WTC11 (cell line): ENCODE measurements around the gene KDM1A. TPM values are rescaled to one million over a fixed set of nuclear protein-coding genes. Genes with fewer than 3 reads are reported as not detected.

ENCODE experiments used
- ATAC-seq: fragments of 200-7000 bp; cut with Tn5 transposase; 2 replicates; pipeline ENCODE4 v1.10.0; 2021; ENCODE audit warnings: mild to moderate bottlenecking, moderate library complexity
- CTCF ChIA-PET: fragments of 300-600 bp; sonication (Branson Sonifier 250); formaldehyde crosslinking; loops from one replicate; lab custom pipeline; 2021; ENCODE audit warnings: antibody characterized with exemption; lab: Charles Lee
- POLR2A ChIA-PET: fragments of 350-600 bp; sonication (Branson Sonifier 250); formaldehyde crosslinking; loops from one replicate; lab custom pipeline; 2021; ENCODE audit warnings: antibody characterized with exemption; lab: Charles Lee
- DNase-seq: peaks from one replicate; pipeline ENCODE4 v3.0.0; 2021; ENCODE audit warnings: low spot score
- H3K27ac Mint-ChIP-seq: 2 replicates; pipeline ENCODE4 v1.8.0; 2021; ENCODE audit warnings: mixed read lengths
- H3K27me3 Mint-ChIP-seq: 2 replicates; pipeline ENCODE4 v1.8.0; 2021; ENCODE audit warnings: low read depth, mild to moderate bottlenecking, moderate library complexity, mixed read lengths
- H3K36me3 Mint-ChIP-seq: 2 replicates; pipeline ENCODE4 v1.8.0; 2021; ENCODE audit warnings: mixed read lengths
- H3K4me1 Mint-ChIP-seq: 2 replicates; pipeline ENCODE4 v1.8.0; 2022; ENCODE audit warnings: mixed read lengths
- H3K4me3 Mint-ChIP-seq: 2 replicates; pipeline ENCODE4 v1.8.0; 2021; ENCODE audit warnings: mild to moderate bottlenecking, moderate library complexity, mixed read lengths
- H3K9me3 Mint-ChIP-seq: 2 replicates; pipeline ENCODE4 v1.8.0; 2021; ENCODE audit warnings: mixed read lengths
- EMX1 ChIP-seq: fragments of 250-450 bp; sonication (Bioruptor Pico); IDR thresholded peaks from 2 replicates; pipeline ENCODE4 v1.8.0; 2021; ENCODE audit warnings: mild to moderate bottlenecking
- FOXK1 ChIP-seq: sonication (generic); formaldehyde crosslinking; IDR thresholded peaks from 2 replicates; pipeline ENCODE4 v1.8.0; 2022; ENCODE audit warnings: mild to moderate bottlenecking, moderate library complexity, missing genetic modification reagents
- JAZF1 ChIP-seq: fragments of 250-450 bp; sonication (Bioruptor Pico); IDR thresholded peaks from 2 replicates; pipeline ENCODE4 v1.9.0; 2021; ENCODE audit warnings: moderate library complexity, mild to moderate bottlenecking, inconsistent platforms
- JUN ChIP-seq: sonication (generic); formaldehyde crosslinking; IDR thresholded peaks from 2 replicates; pipeline ENCODE4 v1.8.0; 2023; ENCODE audit warnings: mild to moderate bottlenecking, missing genetic modification reagents
- KAT7 ChIP-seq: sonication (generic); formaldehyde crosslinking; IDR thresholded peaks from 2 replicates; pipeline ENCODE4 v1.8.1; 2023; ENCODE audit warnings: missing genetic modification reagents, mild to moderate bottlenecking, borderline replicate concordance
- OVOL2 ChIP-seq: fragments of 250-450 bp; sonication (Bioruptor Pico); IDR thresholded peaks from 2 replicates; pipeline ENCODE4 v1.9.0; 2021; ENCODE audit warnings: mild to moderate bottlenecking, borderline replicate concordance
- ZNF423 ChIP-seq: fragments of 250-450 bp; sonication (Bioruptor Pico); IDR thresholded peaks from 2 replicates; pipeline ENCODE4 v2.1.2; 2022; ENCODE audit warnings: mild to moderate bottlenecking, moderate library complexity
- total RNA-seq: library from RNA; stranded (reverse); gene quantifications from 3 replicates; pipeline ENCODE4 v1.2.3, GENCODE V29; 2021
- TF ChIP-seq, protein P1 (sequence below): fragments of 250-450 bp; sonication (Bioruptor Pico); IDR thresholded peaks from 2 replicates; pipeline ENCODE4 v2.1.2; 2022; ENCODE audit warnings: mild to moderate bottlenecking, moderate library complexity
- TF ChIP-seq, protein P2 (sequence below): sonication (generic); formaldehyde crosslinking; IDR thresholded peaks from 2 replicates; pipeline ENCODE4 v1.8.1; 2023; ENCODE audit warnings: mild to moderate bottlenecking, moderate library complexity, missing genetic modification reagents
- TF ChIP-seq, protein P3 (sequence below): sonication (generic); formaldehyde crosslinking; IDR thresholded peaks from 2 replicates; pipeline ENCODE4 v1.8.1; 2022; ENCODE audit warnings: low read depth, missing genetic modification reagents, borderline replicate concordance
- TF ChIP-seq, protein P4 (sequence below): sonication (generic); formaldehyde crosslinking; IDR thresholded peaks from 2 replicates; pipeline ENCODE4 v1.8.1; 2023; ENCODE audit warnings: mild to moderate bottlenecking, missing genetic modification reagents, borderline replicate concordance

KDM1A gene
- total RNA-seq, 1 experiment from 2014 or later = 226 TPM

DNA sequence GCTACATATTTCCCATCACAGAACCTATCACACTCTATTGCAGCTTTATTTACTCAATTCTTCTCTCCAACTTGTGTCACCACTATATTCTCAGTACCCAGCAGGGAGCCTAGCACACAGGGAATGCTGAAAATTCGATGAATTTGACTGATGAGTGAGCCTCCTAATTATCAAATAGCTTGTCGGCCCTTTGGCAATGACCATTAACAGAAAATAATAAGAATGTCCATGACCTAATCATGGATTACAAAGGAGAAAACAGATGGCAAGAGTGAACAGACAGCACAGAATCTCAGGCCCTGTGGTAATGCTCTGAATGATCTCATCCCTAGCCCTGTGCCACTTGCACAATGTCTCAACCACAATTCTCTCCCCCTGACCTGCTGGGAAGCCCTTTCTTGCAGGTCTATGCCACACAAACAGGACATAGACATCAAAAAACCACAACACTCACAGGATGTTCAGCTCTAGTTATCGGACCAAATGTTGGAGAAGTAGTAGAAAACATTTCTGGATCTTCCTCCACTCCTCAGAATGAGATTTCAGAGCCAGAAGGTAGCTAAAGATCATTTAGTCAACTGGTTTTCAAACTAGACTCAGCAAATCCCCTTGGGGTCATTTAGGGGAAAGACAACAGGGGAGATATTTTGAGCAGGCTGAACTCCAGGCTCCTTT is 80.9 kb downstream of the KDM1A start:
- ATAC-seq = no peak; the same call in 1 of the 2 replicates
- no peak overlapping the region for H3K4me3 Mint-ChIP-seq
- CTCF ChIA-PET = interaction anchor here (0.7 to 5.5 kb wide), 10 partner anchors 15 to 557 kb away, joined by 3 to 156 read pairs (median 4); partner anchors contain the start of gene HTR1D
- TF ChIP-seq, protein P1, sequence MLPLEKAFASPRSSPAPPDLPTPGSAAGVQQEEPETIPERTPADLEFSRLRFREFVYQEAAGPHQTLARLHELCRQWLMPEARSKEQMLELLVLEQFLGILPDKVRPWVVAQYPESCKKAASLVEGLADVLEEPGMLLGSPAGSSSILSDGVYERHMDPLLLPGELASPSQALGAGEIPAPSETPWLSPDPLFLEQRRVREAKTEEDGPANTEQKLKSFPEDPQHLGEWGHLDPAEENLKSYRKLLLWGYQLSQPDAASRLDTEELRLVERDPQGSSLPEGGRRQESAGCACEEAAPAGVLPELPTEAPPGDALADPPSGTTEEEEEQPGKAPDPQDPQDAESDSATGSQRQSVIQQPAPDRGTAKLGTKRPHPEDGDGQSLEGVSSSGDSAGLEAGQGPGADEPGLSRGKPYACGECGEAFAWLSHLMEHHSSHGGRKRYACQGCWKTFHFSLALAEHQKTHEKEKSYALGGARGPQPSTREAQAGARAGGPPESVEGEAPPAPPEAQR (CRISPR knock-in tag) = no peak
- TF ChIP-seq, protein P2, sequence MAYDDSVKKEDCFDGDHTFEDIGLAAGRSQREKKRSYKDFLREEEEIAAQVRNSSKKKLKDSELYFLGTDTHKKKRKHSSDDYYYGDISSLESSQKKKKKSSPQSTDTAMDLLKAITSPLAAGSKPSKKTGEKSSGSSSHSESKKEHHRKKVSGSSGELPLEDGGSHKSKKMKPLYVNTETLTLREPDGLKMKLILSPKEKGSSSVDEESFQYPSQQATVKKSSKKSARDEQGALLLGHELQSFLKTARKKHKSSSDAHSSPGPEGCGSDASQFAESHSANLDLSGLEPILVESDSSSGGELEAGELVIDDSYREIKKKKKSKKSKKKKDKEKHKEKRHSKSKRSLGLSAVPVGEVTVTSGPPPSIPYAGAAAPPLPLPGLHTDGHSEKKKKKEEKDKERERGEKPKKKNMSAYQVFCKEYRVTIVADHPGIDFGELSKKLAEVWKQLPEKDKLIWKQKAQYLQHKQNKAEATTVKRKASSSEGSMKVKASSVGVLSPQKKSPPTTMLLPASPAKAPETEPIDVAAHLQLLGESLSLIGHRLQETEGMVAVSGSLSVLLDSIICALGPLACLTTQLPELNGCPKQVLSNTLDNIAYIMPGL (CRISPR knock-in tag) = no peak
- no peak for TF ChIP-seq ZNF423
- no peak for TF ChIP-seq FOXK1 (CRISPR knock-in tag)
- DNase-seq = no peak
- peak overlapping the region; percentile 77 for H3K27ac Mint-ChIP-seq
- H3K9me3 Mint-ChIP-seq = no peaks in the 10 kb centered on the region
- H3K27me3 Mint-ChIP-seq = no peaks in the 10 kb centered on the region
- peaks cover 38% of the 10 kb centered on the region for H3K4me1 Mint-ChIP-seq
- peaks cover 6% of the 10 kb centered on the region; the same call in 1 of the 2 replicates for H3K36me3 Mint-ChIP-seq
- POLR2A ChIA-PET = no interaction called here

DNA sequence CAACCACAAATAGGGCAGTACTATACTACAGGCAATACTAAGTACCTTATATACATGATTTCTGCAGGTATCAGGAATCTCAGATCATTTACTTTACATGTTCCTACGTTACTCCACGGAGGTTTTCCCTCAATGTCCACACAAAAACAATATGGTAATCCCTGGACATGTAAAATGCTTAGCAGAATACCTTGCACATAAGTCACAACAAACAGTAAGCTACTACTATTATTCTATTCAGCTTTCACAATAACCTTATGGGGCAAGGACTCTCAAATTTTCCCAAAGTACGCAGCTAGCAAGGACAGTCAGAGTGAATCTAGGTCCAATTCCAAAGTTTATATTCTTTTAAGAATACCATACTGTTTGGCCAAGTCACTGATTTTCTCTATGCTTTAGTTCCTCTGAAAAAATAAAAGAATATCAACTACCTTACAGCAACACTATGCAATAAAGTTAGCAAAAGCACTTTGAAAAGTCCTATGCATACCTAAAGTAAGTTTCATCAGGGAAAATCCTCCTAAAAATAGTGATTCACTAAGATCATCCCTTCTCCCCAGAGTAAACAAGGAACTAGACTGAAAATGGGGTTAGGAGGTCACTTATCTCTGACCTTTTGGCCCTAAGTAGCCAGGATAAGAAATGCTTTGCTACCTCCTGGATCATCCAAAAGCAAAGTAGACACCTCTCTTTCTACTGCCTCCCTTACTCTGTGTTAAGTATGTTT is 82.0 kb downstream of the KDM1A start:
- ChIA-PET CTCF (interaction anchor here (0.8 to 5.5 kb wide), 7 partner anchors 16 to 438 kb away, joined by 3 to 156 read pairs (median 5); no protein-coding TSS in a partner anchor), POLR2A (no interaction called here)
- TF ChIP-seq JUN (CRISPR knock-in tag) (no peak), KAT7 (CRISPR knock-in tag) (no peak), FOXK1 (CRISPR knock-in tag) (no peak), EMX1 (CRISPR knock-in tag) (no peak), OVOL2 (CRISPR knock-in tag) (no peak), JAZF1 (CRISPR knock-in tag) (no peak)
- TF ChIP-seq, protein P3, sequence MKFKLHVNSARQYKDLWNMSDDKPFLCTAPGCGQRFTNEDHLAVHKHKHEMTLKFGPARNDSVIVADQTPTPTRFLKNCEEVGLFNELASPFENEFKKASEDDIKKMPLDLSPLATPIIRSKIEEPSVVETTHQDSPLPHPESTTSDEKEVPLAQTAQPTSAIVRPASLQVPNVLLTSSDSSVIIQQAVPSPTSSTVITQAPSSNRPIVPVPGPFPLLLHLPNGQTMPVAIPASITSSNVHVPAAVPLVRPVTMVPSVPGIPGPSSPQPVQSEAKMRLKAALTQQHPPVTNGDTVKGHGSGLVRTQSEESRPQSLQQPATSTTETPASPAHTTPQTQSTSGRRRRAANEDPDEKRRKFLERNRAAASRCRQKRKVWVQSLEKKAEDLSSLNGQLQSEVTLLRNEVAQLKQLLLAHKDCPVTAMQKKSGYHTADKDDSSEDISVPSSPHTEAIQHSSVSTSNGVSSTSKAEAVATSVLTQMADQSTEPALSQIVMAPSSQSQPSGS (CRISPR knock-in tag) = no peak
- TF ChIP-seq, protein P4, sequence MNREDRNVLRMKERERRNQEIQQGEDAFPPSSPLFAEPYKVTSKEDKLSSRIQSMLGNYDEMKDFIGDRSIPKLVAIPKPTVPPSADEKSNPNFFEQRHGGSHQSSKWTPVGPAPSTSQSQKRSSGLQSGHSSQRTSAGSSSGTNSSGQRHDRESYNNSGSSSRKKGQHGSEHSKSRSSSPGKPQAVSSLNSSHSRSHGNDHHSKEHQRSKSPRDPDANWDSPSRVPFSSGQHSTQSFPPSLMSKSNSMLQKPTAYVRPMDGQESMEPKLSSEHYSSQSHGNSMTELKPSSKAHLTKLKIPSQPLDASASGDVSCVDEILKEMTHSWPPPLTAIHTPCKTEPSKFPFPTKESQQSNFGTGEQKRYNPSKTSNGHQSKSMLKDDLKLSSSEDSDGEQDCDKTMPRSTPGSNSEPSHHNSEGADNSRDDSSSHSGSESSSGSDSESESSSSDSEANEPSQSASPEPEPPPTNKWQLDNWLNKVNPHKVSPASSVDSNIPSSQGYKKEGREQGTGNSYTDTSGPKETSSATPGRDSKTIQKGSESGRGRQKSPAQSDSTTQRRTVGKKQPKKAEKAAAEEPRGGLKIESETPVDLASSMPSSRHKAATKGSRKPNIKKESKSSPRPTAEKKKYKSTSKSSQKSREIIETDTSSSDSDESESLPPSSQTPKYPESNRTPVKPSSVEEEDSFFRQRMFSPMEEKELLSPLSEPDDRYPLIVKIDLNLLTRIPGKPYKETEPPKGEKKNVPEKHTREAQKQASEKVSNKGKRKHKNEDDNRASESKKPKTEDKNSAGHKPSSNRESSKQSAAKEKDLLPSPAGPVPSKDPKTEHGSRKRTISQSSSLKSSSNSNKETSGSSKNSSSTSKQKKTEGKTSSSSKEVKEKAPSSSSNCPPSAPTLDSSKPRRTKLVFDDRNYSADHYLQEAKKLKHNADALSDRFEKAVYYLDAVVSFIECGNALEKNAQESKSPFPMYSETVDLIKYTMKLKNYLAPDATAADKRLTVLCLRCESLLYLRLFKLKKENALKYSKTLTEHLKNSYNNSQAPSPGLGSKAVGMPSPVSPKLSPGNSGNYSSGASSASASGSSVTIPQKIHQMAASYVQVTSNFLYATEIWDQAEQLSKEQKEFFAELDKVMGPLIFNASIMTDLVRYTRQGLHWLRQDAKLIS (CRISPR knock-in tag) = no peak
- H3K27me3 Mint-ChIP-seq = no peaks in the 10 kb centered on the region
- H3K9me3 Mint-ChIP-seq = no peaks in the 10 kb centered on the region
- ATAC-seq (no peak), DNase-seq (no peak)
- no peak overlapping the region for H3K27ac Mint-ChIP-seq
- H3K4me3 Mint-ChIP-seq = no peak overlapping the region
- H3K4me1 Mint-ChIP-seq = peaks cover 38% of the 10 kb centered on the region
- peaks cover 9% of the 10 kb centered on the region; the same call in 1 of the 2 replicates for H3K36me3 Mint-ChIP-seq
